T-helper 17 cell (primary cell): ENCODE measurements around the gene GIMAP1. TPM values are rescaled to one million over a fixed set of nuclear protein-coding genes. Genes with fewer than 3 reads are reported as not detected.

Source experiments
- ATAC-seq: fragments of 150-1000 bp; cut with Tn5 transposase; 2 replicates; pipeline ENCODE4 v1.10.0; 2021; ENCODE audit warnings: mild to moderate bottlenecking, moderate library complexity
- DNase-seq, 3 donors: peaks; one replicate each; pipeline versions ENCODE4 v3.0.0 to v3.0.0-alpha.2; 2020 to 2021
- H3K9me3 ChIP-seq: one replicate; pipeline ENCODE4 v1.7.0; 2013; ENCODE audit warnings: low read length, mild to moderate bottlenecking; ENCODE audit not compliant: control insufficient read depth, poor library complexity, severe bottlenecking
- H3K27ac Mint-ChIP-seq: one replicate; pipeline ENCODE4 v1.8.0; 2022; ENCODE audit warnings: mild to moderate bottlenecking, moderate library complexity, mixed read lengths
- H3K27me3 Mint-ChIP-seq: one replicate; pipeline ENCODE4 v1.8.0; 2022; ENCODE audit warnings: mixed read lengths
- H3K36me3 Mint-ChIP-seq: one replicate; pipeline ENCODE4 v1.8.0; 2022; ENCODE audit warnings: low read depth, mixed read lengths
- H3K4me1 Mint-ChIP-seq: one replicate; pipeline ENCODE4 v1.8.0; 2022; ENCODE audit warnings: mild to moderate bottlenecking, mixed read lengths
- H3K4me3 Mint-ChIP-seq: one replicate; pipeline ENCODE4 v1.8.0; 2022; ENCODE audit warnings: mild to moderate bottlenecking, moderate library complexity, mixed read lengths
- total RNA-seq, 4 donors: library from RNA in 2 of 4; stranded (reverse) in 2 of 4; gene quantifications; one replicate each; pipeline ENCODE4 v1.2.3 and lab custom pipeline; 2022 to 2026

Gene GIMAP1
- total RNA-seq, 2 donors from 2014 or later = 14.1 to 23.0 TPM

- Mint-ChIP-seq H3K4me1 (peaks cover 55% of the 10 kb centered on the region), H3K27ac (peak overlapping the region; percentile 98), H3K36me3 (no peaks in the 10 kb centered on the region), H3K27me3 (no peaks in the 10 kb centered on the region), H3K4me3 (peak overlapping the region; percentile 61)
- ATAC-seq (peak; percentile 49), DNase-seq (no peak)
- peaks cover 4% of the 10 kb centered on the region for H3K9me3 ChIP-seq
Observed at GRCh38 chr7:150731916-150732315, 15.5 kb downstream of the GIMAP1 start.

DNA sequence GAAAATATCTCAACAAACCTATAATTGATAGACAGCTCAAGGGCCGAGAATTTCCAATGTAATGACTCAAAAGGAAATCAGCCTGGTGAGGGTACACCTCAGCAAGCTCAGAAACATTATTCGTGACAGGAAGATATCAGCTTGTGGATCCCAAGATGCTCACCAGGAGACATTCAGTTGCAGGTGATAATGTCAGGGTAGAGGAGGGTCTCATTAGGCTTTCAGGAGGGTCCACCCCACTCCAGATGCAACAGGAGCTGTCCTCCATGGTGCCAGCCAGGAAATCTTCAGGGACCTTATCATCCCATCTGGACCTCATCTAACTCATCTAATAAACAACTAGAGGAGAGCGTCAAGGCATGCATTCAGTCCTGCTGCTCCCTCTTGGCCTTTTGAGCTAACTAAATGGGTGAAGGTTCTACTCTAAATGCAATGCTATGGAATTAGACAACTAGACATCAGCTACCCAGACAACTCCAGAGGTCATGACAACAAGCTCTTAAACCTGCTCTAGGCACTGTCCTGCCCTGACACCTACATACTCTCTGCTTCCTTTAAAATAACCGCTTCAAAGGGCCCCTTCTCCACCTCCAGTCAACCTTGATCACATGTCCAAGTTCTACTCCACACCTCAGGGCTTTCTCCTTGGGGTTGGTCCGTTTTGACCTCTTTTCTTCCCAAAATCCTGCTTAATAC lies 16.5 kb downstream of the GIMAP1 start:
- H3K9me3 ChIP-seq = peaks cover under 1% of the 10 kb centered on the region
- Mint-ChIP-seq H3K4me3 (no peak overlapping the region), H3K36me3 (peaks cover 2% of the 10 kb centered on the region), H3K27ac (peak overlapping the region; percentile 98), H3K4me1 (peaks cover 57% of the 10 kb centered on the region), H3K27me3 (no peaks in the 10 kb centered on the region)
- peak; percentile 48 for ATAC-seq
- no peak for DNase-seq

GRCh38 chr7:150733482-150734095 lies 17.2 kb downstream of the GIMAP1 start:
- no peaks in the 10 kb centered on the region for H3K9me3 ChIP-seq
- Mint-ChIP-seq H3K4me1 (peaks cover 59% of the 10 kb centered on the region), H3K27ac (peak overlapping the region; percentile 98), H3K36me3 (peaks cover 7% of the 10 kb centered on the region), H3K27me3 (no peaks in the 10 kb centered on the region), H3K4me3 (no peak overlapping the region)
- no peak for DNase-seq
- ATAC-seq = no peak

DNA sequence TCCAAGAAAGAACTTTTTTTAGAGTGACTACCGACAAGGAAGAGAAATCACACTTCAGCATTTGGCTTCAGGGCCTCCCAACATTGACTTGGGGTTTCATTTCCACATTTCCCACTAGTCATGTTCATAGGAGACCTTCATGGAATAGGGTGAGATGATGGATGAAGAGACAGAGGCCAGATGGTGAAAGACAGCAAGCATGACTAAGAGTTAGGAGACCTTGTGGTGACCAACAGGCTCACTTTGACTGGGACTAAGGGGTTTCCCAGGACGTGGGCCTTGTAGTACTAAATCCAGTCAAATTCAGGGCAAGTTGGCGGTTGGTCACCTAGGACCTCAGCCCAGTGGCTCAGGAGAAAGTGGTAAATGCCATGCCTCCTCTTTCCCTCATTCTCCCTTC lies 17.8 kb downstream of the GIMAP1 start:
- ATAC-seq (no peak), DNase-seq (no peak)
- peaks cover 63% of the 10 kb centered on the region for H3K4me1 Mint-ChIP-seq
- peaks cover 9% of the 10 kb centered on the region for H3K36me3 Mint-ChIP-seq
- peak overlapping the region; percentile 98 for H3K27ac Mint-ChIP-seq
- no peaks in the 10 kb centered on the region for H3K27me3 Mint-ChIP-seq
- no peaks in the 10 kb centered on the region for H3K9me3 ChIP-seq
- H3K4me3 Mint-ChIP-seq = no peak overlapping the region

DNA sequence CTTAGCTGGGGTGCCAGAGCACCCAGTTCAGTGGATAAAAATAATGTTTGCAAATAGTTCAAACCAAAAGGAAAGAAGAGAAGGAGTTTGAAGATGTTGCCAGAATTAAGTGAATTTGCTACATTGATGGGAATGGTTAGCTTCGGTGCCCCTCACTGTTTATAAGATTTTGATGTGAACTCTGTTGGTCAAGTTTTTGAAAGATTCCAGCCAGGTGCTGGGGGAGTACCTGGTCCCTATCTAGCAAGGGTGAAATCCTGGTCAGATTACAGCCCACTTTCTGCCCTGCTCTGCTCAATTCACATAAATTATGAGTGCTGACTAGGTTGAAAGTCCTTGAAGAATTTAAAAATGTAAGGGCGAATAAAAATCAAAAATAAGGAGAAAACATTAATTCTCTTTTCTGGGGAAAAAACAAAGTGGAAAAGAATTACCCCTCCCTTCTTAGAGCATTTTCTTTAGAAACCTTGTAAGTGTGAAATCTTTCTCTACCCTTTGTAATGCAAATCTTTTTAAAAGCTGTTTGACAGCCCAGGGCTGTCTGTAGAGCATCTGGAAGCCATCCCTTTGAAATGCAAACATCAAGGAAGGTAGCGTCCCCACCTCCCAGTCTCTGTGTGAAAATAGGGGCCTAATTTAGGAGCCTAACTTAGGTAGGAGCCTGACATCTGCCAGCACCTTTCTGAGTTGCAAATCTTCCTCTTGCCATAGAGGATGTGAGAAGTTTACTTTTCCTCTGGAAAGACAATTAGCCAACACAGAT lies 19.4 kb downstream of the GIMAP1 start:
- Mint-ChIP-seq H3K27ac (peak overlapping the region; percentile 98), H3K4me3 (peak overlapping the region; percentile 98), H3K27me3 (no peaks in the 10 kb centered on the region), H3K4me1 (peaks cover 67% of the 10 kb centered on the region), H3K36me3 (peaks cover 19% of the 10 kb centered on the region)
- no peak for ATAC-seq
- no peaks in the 10 kb centered on the region for H3K9me3 ChIP-seq
- no peak for DNase-seq

DNA sequence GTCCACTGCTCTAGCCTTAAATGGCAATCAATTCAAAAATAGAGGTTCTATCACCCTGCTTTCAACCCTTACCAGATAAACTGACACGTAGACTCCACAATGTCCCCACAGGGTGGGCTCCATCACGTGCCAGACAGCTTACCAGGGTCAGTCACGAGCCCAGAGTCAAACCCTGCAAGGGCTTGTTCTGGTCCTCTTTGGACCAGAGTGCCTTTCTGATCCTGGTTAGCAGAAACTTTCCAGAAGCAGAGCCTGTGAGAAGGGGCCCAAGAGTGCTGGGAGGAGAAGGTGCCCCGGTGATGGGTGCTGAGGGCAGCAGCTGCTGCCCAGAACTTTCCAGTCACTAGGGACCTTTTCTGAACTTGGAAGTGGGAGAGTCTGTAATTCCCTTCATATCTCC lies 20.5 kb downstream of the GIMAP1 start:
- peak overlapping the region; percentile 98 for H3K4me3 Mint-ChIP-seq
- peaks cover 72% of the 10 kb centered on the region for H3K4me1 Mint-ChIP-seq
- no peaks in the 10 kb centered on the region for H3K9me3 ChIP-seq
- H3K27ac Mint-ChIP-seq = peak overlapping the region; percentile 98
- peak; percentile 12 for ATAC-seq
- DNase-seq = no peak
- H3K36me3 Mint-ChIP-seq = peaks cover 28% of the 10 kb centered on the region
- H3K27me3 Mint-ChIP-seq = no peaks in the 10 kb centered on the region

DNA sequence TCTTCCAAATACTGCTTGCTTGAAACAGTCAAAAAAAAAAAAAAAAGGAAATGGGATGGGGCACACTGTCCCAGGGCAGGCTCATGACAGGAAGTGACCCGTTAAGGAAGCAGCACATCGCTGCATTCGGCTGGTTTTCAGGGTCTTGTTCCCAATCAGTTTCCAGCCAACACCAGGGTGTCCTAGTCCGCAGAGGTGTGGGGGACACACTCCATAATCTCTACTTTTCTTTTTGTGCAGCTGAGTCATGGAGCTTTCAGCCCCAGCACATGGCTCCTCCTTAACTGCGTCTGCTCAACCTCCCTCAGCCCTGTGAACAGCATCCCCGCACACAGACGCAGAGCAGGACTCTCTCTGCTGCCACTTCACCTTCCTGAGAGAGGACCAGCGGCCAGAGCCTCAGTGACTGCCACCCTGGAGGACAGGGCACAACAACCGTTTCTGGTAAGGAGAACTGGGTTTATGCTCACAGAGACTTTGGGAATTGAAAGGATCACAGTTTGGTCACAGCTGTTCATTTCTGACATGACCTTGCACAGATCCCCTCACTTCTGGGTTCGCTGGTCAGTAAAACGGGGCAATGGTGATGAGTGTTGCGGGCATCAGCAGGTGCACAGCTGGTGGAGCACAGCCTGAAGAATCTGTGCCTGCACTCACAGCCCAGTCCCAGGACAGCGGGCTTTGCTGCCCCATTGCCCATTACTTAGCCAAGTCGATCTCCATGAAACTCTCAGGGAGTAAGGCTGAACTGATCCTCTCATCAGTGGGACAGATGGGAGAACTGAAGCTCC lies 21.0 kb downstream of the GIMAP1 start, which contains the start of gene GIMAP5:
Gene GIMAP5 (plus strand): TSS at position 154 of the 791 bp plus-strand sequence. CDS start 3,467 bp downstream, outside the sequence.
- H3K36me3 Mint-ChIP-seq = peaks cover 33% of the 10 kb centered on the region
- peak within 1 kb of the TSS; percentile 98 for H3K27ac Mint-ChIP-seq
- H3K27me3 Mint-ChIP-seq = no peaks in the 10 kb centered on the region
- peak within 1 kb of the TSS; percentile 98 for H3K4me3 Mint-ChIP-seq
- H3K9me3 ChIP-seq = no peaks in the 10 kb centered on the region
- peaks cover 74% of the 10 kb centered on the region for H3K4me1 Mint-ChIP-seq
- peak; percentile 76 for ATAC-seq
- DNase-seq = peak in 1 of 3 donors; percentile 27

DNA sequence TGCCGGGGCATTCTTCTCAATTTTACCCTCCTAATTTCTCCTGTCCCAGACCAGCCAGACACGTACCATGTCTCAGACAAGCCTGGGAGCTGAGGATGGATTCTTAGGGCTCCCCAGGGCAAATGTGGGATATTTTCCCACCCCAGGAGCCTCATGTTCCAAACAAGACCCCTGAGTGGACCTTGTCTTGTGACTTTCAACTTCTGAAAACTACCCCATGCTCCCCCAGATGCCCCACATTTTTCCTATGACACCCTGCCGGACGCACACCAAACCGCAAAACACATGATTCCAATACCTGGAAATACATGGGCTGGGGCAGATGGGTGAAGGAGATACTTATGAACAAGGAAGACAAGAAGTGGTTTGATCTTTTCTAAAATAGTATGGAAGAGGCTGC lies 21.7 kb downstream of the GIMAP1 start:
- peak overlapping the region; percentile 98 for H3K4me3 Mint-ChIP-seq
- DNase-seq (no peak), ATAC-seq (peak; percentile 43)
- no peaks in the 10 kb centered on the region for H3K9me3 ChIP-seq
- H3K27me3 Mint-ChIP-seq = no peaks in the 10 kb centered on the region
- peaks cover 74% of the 10 kb centered on the region for H3K4me1 Mint-ChIP-seq
- peaks cover 40% of the 10 kb centered on the region for H3K36me3 Mint-ChIP-seq
- peak overlapping the region; percentile 98 for H3K27ac Mint-ChIP-seq

DNA sequence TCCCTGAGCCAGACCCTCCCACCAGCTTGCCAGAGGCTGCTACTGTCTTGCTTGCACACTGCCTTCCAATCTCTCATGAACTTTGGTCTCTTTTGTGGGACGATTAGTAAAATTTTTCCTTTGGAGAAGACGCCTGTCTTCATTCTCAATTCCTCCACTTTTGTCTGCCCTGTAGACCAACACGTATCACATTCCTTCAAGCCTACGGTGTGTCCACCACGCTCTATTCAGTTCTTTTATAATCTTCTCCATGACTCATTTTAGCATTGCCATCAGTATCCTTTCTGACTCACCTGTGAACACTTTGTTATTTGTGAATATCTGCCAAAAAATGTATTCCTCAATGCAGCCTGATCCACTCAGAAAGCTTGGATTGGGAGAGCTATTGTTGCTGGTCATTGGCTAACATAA lies 22.2 kb downstream of the GIMAP1 start:
- no peaks in the 10 kb centered on the region for H3K9me3 ChIP-seq
- DNase-seq (no peak), ATAC-seq (no peak)
- Mint-ChIP-seq H3K36me3 (peaks cover 43% of the 10 kb centered on the region), H3K4me1 (peaks cover 74% of the 10 kb centered on the region), H3K27me3 (no peaks in the 10 kb centered on the region), H3K27ac (peak overlapping the region; percentile 98), H3K4me3 (peak overlapping the region; percentile 98)

DNA sequence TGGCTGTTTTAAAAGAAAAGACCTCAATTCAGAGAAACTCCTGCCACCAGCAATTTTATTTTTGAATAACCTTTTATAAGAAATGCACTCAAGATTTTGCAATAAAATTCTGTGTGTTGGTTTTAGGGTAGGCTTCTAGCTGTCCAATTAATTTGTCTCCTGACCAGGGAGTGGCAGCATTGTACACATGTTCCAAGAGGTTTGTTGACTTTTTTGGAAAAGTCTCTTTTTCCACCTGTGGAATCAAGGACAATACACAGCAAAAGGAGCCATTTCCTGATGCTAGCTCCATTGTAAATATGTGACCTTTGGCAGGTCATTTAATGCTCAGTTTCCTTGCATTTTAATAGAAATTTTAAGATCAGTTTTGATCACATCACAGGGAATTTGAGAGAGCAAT lies 22.6 kb downstream of the GIMAP1 start:
- no peaks in the 10 kb centered on the region for H3K27me3 Mint-ChIP-seq
- peak overlapping the region; percentile 98 for H3K27ac Mint-ChIP-seq
- H3K36me3 Mint-ChIP-seq = peaks cover 43% of the 10 kb centered on the region
- no peaks in the 10 kb centered on the region for H3K9me3 ChIP-seq
- H3K4me1 Mint-ChIP-seq = peaks cover 77% of the 10 kb centered on the region
- no peak for DNase-seq
- peak overlapping the region; percentile 98 for H3K4me3 Mint-ChIP-seq
- no peak for ATAC-seq

DNA sequence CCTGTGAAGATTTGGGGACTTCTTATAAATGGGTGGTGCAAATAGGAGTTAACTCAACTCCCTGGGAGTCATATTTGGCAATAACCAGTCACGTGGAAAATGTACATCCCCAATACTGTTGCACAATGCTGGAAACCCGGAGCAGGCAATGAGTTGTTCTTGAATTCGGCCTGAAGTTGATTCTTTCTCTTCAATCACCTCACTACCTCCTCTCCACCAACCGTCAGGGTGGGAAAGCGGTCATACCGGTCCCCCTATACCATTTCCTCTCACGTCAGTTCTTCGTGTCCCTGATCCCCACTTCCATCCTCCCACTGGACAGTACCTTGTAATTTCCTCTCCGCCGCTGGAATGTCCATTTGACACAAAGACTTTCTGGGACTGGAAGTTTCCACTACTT lies 23.6 kb downstream of the GIMAP1 start:
- Mint-ChIP-seq H3K27ac (peak overlapping the region; percentile 98), H3K36me3 (peaks cover 46% of the 10 kb centered on the region), H3K27me3 (no peaks in the 10 kb centered on the region), H3K4me3 (peak overlapping the region; percentile 98), H3K4me1 (peaks cover 76% of the 10 kb centered on the region)
- ATAC-seq (no peak), DNase-seq (no peak)
- no peaks in the 10 kb centered on the region for H3K9me3 ChIP-seq

DNA sequence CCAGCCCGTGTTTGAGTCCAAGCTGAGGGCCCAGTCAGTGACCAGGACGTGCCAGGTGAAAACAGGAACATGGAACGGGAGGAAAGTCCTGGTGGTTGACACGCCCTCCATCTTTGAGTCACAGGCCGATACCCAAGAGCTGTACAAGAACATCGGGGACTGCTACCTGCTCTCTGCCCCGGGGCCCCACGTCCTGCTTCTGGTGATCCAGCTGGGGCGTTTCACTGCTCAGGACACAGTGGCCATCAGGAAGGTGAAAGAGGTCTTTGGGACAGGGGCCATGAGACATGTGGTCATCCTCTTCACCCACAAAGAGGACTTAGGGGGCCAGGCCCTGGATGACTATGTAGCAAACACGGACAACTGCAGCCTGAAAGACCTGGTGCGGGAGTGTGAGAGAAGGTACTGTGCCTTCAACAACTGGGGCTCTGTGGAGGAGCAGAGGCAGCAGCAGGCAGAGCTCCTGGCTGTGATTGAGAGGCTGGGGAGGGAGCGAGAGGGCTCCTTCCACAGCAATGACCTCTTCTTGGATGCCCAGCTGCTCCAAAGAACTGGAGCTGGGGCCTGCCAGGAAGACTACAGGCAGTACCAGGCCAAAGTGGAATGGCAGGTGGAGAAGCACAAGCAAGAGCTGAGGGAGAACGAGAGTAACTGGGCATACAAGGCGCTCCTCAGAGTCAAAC lies 26.0 kb downstream of the GIMAP1 start:
- peak overlapping the region; percentile 98 for H3K27ac Mint-ChIP-seq
- H3K36me3 Mint-ChIP-seq = peaks cover 45% of the 10 kb centered on the region
- peaks cover 74% of the 10 kb centered on the region for H3K4me1 Mint-ChIP-seq
- no peak for DNase-seq
- H3K9me3 ChIP-seq = no peaks in the 10 kb centered on the region
- ATAC-seq = no peak
- H3K4me3 Mint-ChIP-seq = peak overlapping the region; percentile 98
- no peaks in the 10 kb centered on the region for H3K27me3 Mint-ChIP-seq
